Measurements from ENCODE around the gene NOG. TPM values are rescaled to one million over a fixed set of nuclear protein-coding genes. Genes with fewer than 3 reads are reported as not detected.

NOG gene
- total RNA-seq, 1 donor from 2014 or later = not detected

DNA sequence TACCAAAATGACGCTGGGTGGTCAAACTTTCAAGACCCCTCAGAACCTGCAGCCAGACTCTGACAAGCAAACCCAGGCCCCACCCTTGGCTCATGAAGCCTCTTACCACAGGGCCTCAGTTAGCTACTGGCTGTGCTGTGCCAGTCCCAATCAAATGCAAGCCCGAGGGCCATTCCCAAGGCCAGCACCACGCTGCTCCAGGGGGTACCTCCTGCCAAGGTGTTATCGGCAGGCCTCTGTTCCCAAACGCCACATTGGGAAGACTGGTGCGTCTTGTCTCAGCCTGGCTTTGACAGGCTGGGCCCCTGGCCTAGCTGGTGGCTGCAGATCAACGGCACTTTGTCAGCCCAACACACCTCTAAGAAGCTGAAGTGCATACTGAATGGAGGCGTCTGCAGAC, 35.8 kb upstream of the NOG start:
- TF ChIP-seq, protein P1, sequence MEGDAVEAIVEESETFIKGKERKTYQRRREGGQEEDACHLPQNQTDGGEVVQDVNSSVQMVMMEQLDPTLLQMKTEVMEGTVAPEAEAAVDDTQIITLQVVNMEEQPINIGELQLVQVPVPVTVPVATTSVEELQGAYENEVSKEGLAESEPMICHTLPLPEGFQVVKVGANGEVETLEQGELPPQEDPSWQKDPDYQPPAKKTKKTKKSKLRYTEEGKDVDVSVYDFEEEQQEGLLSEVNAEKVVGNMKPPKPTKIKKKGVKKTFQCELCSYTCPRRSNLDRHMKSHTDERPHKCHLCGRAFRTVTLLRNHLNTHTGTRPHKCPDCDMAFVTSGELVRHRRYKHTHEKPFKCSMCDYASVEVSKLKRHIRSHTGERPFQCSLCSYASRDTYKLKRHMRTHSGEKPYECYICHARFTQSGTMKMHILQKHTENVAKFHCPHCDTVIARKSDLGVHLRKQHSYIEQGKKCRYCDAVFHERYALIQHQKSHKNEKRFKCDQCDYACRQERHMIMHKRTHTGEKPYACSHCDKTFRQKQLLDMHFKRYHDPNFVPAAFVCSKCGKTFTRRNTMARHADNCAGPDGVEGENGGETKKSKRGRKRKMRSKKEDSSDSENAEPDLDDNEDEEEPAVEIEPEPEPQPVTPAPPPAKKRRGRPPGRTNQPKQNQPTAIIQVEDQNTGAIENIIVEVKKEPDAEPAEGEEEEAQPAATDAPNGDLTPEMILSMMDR (IDR thresholded peaks at IDR 0.05; ENCODE audit: partially characterized antibody, unreplicated experiment) = no peak
- no peak for DNase-seq
- no peaks in the 10 kb centered on the region for H3K9me3 Mint-ChIP-seq (ENCODE audit: unreplicated experiment)
- peaks cover 2% of the 10 kb centered on the region for H3K27me3 Mint-ChIP-seq (ENCODE audit: unreplicated experiment)
- H3K4me3 Mint-ChIP-seq (ENCODE audit: unreplicated experiment) = no peak overlapping the region
- no peaks in the 10 kb centered on the region for H3K4me1 Mint-ChIP-seq (ENCODE audit: low read depth, unreplicated experiment)
- H3K36me3 Mint-ChIP-seq (ENCODE audit: unreplicated experiment) = no peaks in the 10 kb centered on the region
- no peak overlapping the region for H3K27ac Mint-ChIP-seq (ENCODE audit: unreplicated experiment)

DNA sequence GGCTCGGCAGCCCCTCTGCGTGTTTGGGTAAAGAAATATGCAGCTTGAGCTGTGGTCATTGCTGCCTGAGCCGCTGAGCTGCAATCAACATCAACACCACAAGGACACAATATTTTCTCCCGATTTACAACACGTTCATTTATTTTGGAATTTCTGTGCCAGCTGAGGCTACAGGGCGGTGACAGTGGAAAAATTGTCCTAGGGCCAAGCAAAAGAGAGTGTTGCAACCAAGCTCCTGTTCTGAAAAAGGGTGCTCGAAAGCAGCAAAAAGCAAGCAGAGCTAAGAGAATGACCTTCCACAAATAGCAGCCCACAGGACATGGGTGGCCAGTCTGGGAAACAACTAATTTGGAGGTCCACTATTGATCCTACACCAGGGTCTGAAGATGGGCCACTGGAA, 35.4 kb upstream of the NOG start:
- H3K4me3 Mint-ChIP-seq (ENCODE audit: unreplicated experiment) = no peak overlapping the region
- H3K27me3 Mint-ChIP-seq (ENCODE audit: unreplicated experiment) = peaks cover under 1% of the 10 kb centered on the region
- H3K9me3 Mint-ChIP-seq (ENCODE audit: unreplicated experiment) = no peaks in the 10 kb centered on the region
- TF ChIP-seq, protein P1 (IDR thresholded peaks at IDR 0.05; ENCODE audit: partially characterized antibody, unreplicated experiment) = no peak
- H3K36me3 Mint-ChIP-seq (ENCODE audit: unreplicated experiment) = no peaks in the 10 kb centered on the region
- DNase-seq = no peak
- no peak overlapping the region for H3K27ac Mint-ChIP-seq (ENCODE audit: unreplicated experiment)
- H3K4me1 Mint-ChIP-seq (ENCODE audit: low read depth, unreplicated experiment) = no peaks in the 10 kb centered on the region

DNA sequence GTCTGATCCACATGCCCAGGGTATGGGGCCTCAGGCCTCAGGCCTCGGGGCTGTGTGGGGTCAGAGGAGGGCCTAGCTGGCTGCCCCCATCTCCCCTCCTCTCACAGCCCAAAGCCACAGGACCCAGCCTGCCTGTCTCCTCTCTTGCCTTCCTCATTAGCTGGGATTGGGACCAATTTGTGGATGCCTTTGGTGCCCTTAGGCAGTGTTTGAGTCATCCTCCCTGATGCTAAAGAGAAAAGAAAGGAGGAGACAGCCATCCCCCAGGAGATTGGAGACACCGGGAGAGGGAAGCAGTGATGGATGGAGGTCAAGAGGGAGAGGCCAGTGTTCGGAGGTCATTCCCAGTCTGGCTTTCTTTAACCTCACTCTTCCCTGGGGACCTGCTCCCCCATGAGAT, 23.3 kb upstream of the NOG start:
- DNase-seq = no peak
- Mint-ChIP-seq H3K27ac (ENCODE audit: unreplicated experiment) (no peak overlapping the region), H3K9me3 (ENCODE audit: unreplicated experiment) (no peaks in the 10 kb centered on the region), H3K4me3 (ENCODE audit: unreplicated experiment) (no peak overlapping the region), H3K36me3 (ENCODE audit: unreplicated experiment) (no peaks in the 10 kb centered on the region), H3K4me1 (ENCODE audit: low read depth, unreplicated experiment) (no peaks in the 10 kb centered on the region), H3K27me3 (ENCODE audit: unreplicated experiment) (no peaks in the 10 kb centered on the region)
- TF ChIP-seq, protein P1 (IDR thresholded peaks at IDR 0.05; ENCODE audit: partially characterized antibody, unreplicated experiment) = no peak

DNA sequence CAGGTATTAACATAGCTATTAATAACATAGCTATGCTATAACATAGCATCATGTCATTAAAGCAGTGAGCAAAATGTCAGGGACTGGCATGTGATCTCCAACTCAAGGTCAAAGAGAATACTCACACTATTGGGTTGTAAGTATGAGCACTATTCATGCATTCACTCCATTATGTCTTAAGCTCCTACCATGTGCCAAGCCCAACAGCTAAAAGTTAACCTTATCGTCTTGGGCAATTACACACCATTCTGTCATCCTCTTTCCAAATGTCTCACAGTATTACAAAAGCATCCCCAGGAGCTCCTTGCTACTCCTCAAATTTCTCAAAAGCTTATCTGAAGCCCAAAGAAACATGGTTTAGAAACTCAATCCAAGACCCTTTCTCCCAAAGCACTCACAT, 22.0 kb upstream of the NOG start:
- no peaks in the 10 kb centered on the region for H3K9me3 Mint-ChIP-seq (ENCODE audit: unreplicated experiment)
- H3K27me3 Mint-ChIP-seq (ENCODE audit: unreplicated experiment) = no peaks in the 10 kb centered on the region
- no peaks in the 10 kb centered on the region for H3K36me3 Mint-ChIP-seq (ENCODE audit: unreplicated experiment)
- H3K4me1 Mint-ChIP-seq (ENCODE audit: low read depth, unreplicated experiment) = no peaks in the 10 kb centered on the region
- H3K27ac Mint-ChIP-seq (ENCODE audit: unreplicated experiment) = no peak overlapping the region
- no peak overlapping the region for H3K4me3 Mint-ChIP-seq (ENCODE audit: unreplicated experiment)
- no peak for DNase-seq
- TF ChIP-seq, protein P1 (IDR thresholded peaks at IDR 0.05; ENCODE audit: partially characterized antibody, unreplicated experiment) = no peak

DNA sequence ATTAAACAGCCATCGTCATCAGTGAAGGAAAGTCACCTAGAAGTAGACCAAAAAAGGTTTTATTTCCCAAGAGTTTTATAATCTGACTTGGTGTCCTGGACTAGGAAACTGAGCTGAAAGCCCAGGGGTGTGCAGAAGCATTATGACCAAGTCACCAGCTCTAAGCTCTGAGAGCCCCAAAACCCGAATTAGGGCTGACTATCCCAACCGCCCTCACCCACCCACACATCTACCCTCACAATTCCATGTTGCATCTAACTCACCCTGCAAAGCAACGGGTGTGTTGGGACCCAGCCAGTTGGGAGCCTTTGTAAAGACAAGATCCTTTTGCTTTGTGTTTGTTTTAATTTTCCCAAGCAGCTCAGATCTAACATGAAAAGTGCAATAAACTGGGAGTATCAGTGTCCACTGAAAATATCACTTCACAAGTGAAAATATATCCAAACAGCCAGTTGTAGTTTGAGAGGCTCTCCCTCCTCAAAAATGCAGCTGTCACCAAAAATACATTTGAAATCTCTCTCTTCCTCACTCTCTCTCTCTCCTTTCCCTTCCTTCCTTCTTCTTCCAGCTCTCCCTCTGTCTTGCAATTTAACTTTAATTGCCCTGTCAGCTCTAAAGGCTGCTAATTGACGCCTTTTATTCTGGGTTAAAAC, 16.2 kb upstream of the NOG start:
- Mint-ChIP-seq H3K36me3 (ENCODE audit: unreplicated experiment) (peaks cover 5% of the 10 kb centered on the region), H3K27me3 (ENCODE audit: unreplicated experiment) (peaks cover 2% of the 10 kb centered on the region), H3K4me3 (ENCODE audit: unreplicated experiment) (no peak overlapping the region), H3K9me3 (ENCODE audit: unreplicated experiment) (no peaks in the 10 kb centered on the region), H3K27ac (ENCODE audit: unreplicated experiment) (no peak overlapping the region), H3K4me1 (ENCODE audit: low read depth, unreplicated experiment) (no peaks in the 10 kb centered on the region)
- no peak for DNase-seq
- TF ChIP-seq, protein P1 (IDR thresholded peaks at IDR 0.05; ENCODE audit: partially characterized antibody, unreplicated experiment) = no peak

Measured in glutamatergic neuron (in vitro differentiated cells).